K562 (cell line): ENCODE data around the gene CATSPER1. TPM values are rescaled to one million over a fixed set of nuclear protein-coding genes. Genes with fewer than 3 reads are reported as not detected.

ENCODE experiments used
- ATAC-seq: fragments of 200-7000 bp; cut with Tn5 transposase; 3 replicates; pipeline ENCODE4 v1.9.1; 2020; ENCODE audit warnings: moderate library complexity
- BruUV-seq: library from RNA; stranded (reverse); fragments of 400-500 nt; replicated peaks from 2 replicates; lab custom pipeline; 2021; lab: Mats Ljungman, UMichigan
- CTCF ChIA-PET: fragments of 300-600 bp; formaldehyde crosslinking; extraction: SDS; loops from one replicate; lab custom pipeline; 2021; ENCODE audit warnings: low intra/inter-chr PET ratio; lab: Yijun Ruan, JAX
- POLR2A ChIA-PET: fragments of 300-600, 350-650 bp; sonication (Branson Sonifier 250); formaldehyde crosslinking; extraction: SDS; loops from one replicate; lab custom pipeline; 2021; ENCODE audit warnings: antibody characterized with exemption, inconsistent platforms; lab: Yijun Ruan, JAX
- DNase-seq, 4 experiments: peaks; one replicate each; pipeline versions ENCODE4 v3.0.0 to v3.0.0-alpha.2; 2011 to 2018; ENCODE audit warnings: low spot score in 3 of 4, mixed read lengths in 3 of 4; ENCODE audit errors: extremely low read depth in 1 of 4
- FAIRE-seq: peaks from 2 replicates; lab custom pipeline; 2011; peaks lifted over from hg19 to GRCh38; lab: Jason Lieb, UNC
- H2AFZ ChIP-seq: 2 replicates; pipeline ENCODE4 v1.6.0; 2011; ENCODE audit warnings: low read depth, low read length, control low read depth, inconsistent platforms
- H3K27ac ChIP-seq: fragments of 200-600 bp; 3 replicates; pipeline ENCODE4 v1.8.0; 2011; ENCODE audit warnings: low read depth, mild to moderate bottlenecking, control low read depth, inconsistent platforms, low read length, moderate library complexity, mixed read lengths; ENCODE audit errors: extremely low read depth
- H3K27me3 ChIP-seq, 2 experiments: fragments of 300-600 bp in 1 of 2; 2 replicates in 1 of 2; 3 replicates in 1 of 2; pipeline versions ENCODE4 v1.6.0 to v1.8.0; 2011; ENCODE audit warnings: inconsistent platforms in 2 of 2, low read length in 2 of 2, mild to moderate bottlenecking in 1 of 2, mixed read lengths in 1 of 2, moderate library complexity in 1 of 2; ENCODE audit not compliant: control insufficient read depth in 2 of 2, insufficient read depth in 2 of 2
- H3K36me3 ChIP-seq: fragments of 300-600 bp; 3 replicates; pipeline ENCODE4 v1.8.0; 2011; ENCODE audit warnings: mild to moderate bottlenecking, low read length, inconsistent platforms; ENCODE audit not compliant: control insufficient read depth, insufficient read depth
- H3K4me1 ChIP-seq, 2 experiments: fragments of 200-600 bp in 1 of 2; replicated peaks in 1 of 2; 2 replicates in 1 of 2; 3 replicates in 1 of 2; pipeline versions ENCODE4 v1.5.1 to v1.8.0; 2011; ENCODE audit warnings: inconsistent platforms in 2 of 2, low read length in 2 of 2, mild to moderate bottlenecking in 1 of 2, mixed read lengths in 1 of 2, moderate library complexity in 1 of 2; ENCODE audit not compliant: control insufficient read depth in 2 of 2, insufficient read depth in 2 of 2
- H3K4me2 ChIP-seq: 2 replicates; pipeline ENCODE4 v1.6.1; 2011; ENCODE audit warnings: low read length, control low read depth, inconsistent platforms, mixed read lengths; ENCODE audit not compliant: insufficient read depth
- H3K4me3 ChIP-seq: fragments of 200-600 bp; sonication (generic), shearing (Covaris generic); 2 replicates; pipeline ENCODE4 v1.5.1; 2016; ENCODE audit warnings: control low read depth, inconsistent platforms
- H3K79me2 ChIP-seq: fragments of 200-600 bp; 3 replicates; pipeline ENCODE4 v1.8.0; 2011; ENCODE audit warnings: low read length, inconsistent platforms; ENCODE audit not compliant: control insufficient read depth, insufficient read depth
- H3K9ac ChIP-seq, 2 experiments: 2 replicates each; pipeline versions ENCODE4 v1.6.0 to v1.6.1; 2011; ENCODE audit warnings: low read depth in 2 of 2, low read length in 2 of 2, control low read depth in 1 of 2, inconsistent platforms in 1 of 2, mild to moderate bottlenecking in 1 of 2, mixed read lengths in 1 of 2; ENCODE audit not compliant: insufficient read depth in 1 of 2
- H3K9me1 ChIP-seq: one replicate; pipeline ENCODE4 v1.6.0; 2011; ENCODE audit warnings: inconsistent platforms, mild to moderate bottlenecking, low read length, moderate library complexity; ENCODE audit not compliant: control insufficient read depth, insufficient read depth
- H3K9me3 ChIP-seq: replicated peaks from 2 replicates; pipeline ENCODE4 v1.5.1; 2011; ENCODE audit warnings: low read depth, low read length, inconsistent platforms; ENCODE audit not compliant: control insufficient read depth, insufficient read depth
- H4K20me1 ChIP-seq: replicated peaks from 2 replicates; pipeline ENCODE4 v1.6.1; 2011; ENCODE audit warnings: low read length, inconsistent platforms, mixed read lengths; ENCODE audit not compliant: control insufficient read depth, insufficient read depth
- PRDM10 ChIP-seq: fragments of 450-650 bp; IDR thresholded peaks from 2 replicates; pipeline ENCODE4 v1.6.1; 2018; ENCODE audit not compliant: partially characterized antibody
- WGBS: fragments of 100-300 bp; shearing (Covaris generic); methylation state at CpG from one replicate; pipeline ENCODE4 v1.1.6; 2016; ENCODE audit warnings: low coverage, mixed read lengths; ENCODE audit not compliant: insufficient coverage; ENCODE audit errors: missing lambda C conversion rate; 5-methylcytosine and 5-hydroxymethylcytosine counted together
- in situ Hi-C: fragments of 300-500 bp; cut with MboI; formaldehyde crosslinking; loops from 4 replicates; pipeline ENCODE4 v1.15.0; 2018; ENCODE audit warnings: inconsistent platforms, mixed read lengths
- intact Hi-C: fragments of 100-400 bp; cut with micrococcal nuclease; formaldehyde crosslinking; loops from 2 replicates; pipeline ENCODE4 v1.14.2; 2022
- polyA plus RNA-seq, 8 experiments: library from polyadenylated mRNA; depleted of rRNA in 4 of 8; stranded (reverse) in 5 of 8; unstranded in 3 of 8; fragments of >200 nt; fragmentation: Nextera tagmentation in 2 of 8; fragmentation: Illumina TruSeq in 1 of 8; extraction: Ambion mirVana in 2 of 8; extraction: Trizol in 1 of 8; gene quantifications; 2 replicates each; pipeline versions ENCODE4 v1.2.1 to v1.2.3, GENCODE V29; 2011 to 2014; ENCODE audit warnings: inconsistent platforms in 1 of 8, missing spikeins in 1 of 8
- total RNA-seq, 7 experiments: library from RNA; depleted of rRNA in 6 of 7; stranded (reverse); fragments of >200 nt in 6 of 7; fragmentation: Illumina TruSeq in 2 of 7; extraction: Trizol in 2 of 7; gene quantifications; 2 replicates each; pipeline versions ENCODE4 v1.2.1 to v1.2.3, GENCODE V29; 2011 to 2021; ENCODE audit warnings: low replicate concordance in 1 of 7

The CATSPER1 gene
- total and polyA plus RNA-seq, 9 of the 15 experiments (the other 6 are each of a cell fraction or from before 2014, with no cell fraction given), result 0.21 to 3.3 (median 0.76) TPM

GRCh38 chr11:65982824-65983588 lies 43.3 kb downstream of the CATSPER1 start:
- CTCF ChIA-PET, result no interaction called here
- 73% methylated on average over 22 of the region's 22 CpGs for WGBS
- Histone ChIP-seq H3K36me3 (peaks cover 15% of the 10 kb centered on the region; the same call in 2 of the 3 replicates), H3K4me1 (peaks cover 0 to 19% of the 10 kb centered on the region in 2 experiments; a peak in 1 of 5 replicates), H3K27ac (no peak overlapping the region), H4K20me1 (no peaks in the 10 kb centered on the region), H3K9me1 (no peaks in the 10 kb centered on the region)
- ATAC-seq, result no peak
- no peak for TF ChIP-seq PRDM10
- TF ChIP-seq, all 486 proteins: peak for 0
- POLR2A ChIA-PET, result interaction anchor here (0.6 to 1.5 kb wide), 5 partner anchors 39 to 481 kb away, joined by 3 to 5 read pairs (median 3); partner anchors contain the start of gene CCDC85B
- FAIRE-seq, result no peak
- no peaks in the 10 kb centered on the region for H3K9me3 ChIP-seq
- H2AFZ ChIP-seq, result no peak overlapping the region
- H3K27me3 ChIP-seq, result no peaks in the 10 kb centered on the region
- no peak overlapping the region for H3K4me2 ChIP-seq
- intact Hi-C loops (loop anchor here (10.0 kb wide), 1 partner anchor 198 kb away; the partner anchor contains the start of genes AP5B1 and OVOL1), in situ Hi-C loops (no loop called here)
- no peak overlapping the region for H3K4me3 ChIP-seq
- H3K79me2 ChIP-seq, result no peaks in the 10 kb centered on the region
- DNase-seq, result no peak
- H3K9ac ChIP-seq, result peak overlapping the region in 1 of 2 experiments; percentile 53; a peak in 2 of 4 replicates
- BruUV-seq, result no TSS peak
